Measurements from ENCODE around the gene XRRA1.
"Not testable (repeated sequence)": the region's sequence is repeated elsewhere in the genome, so short reads cannot be mapped to it uniquely, and the experiment has no call there.

The XRRA1 gene

GRCh38 chr11:74948898-74949752 is at the start of gene XRRA1, which contains the start of gene SPCS2:
XRRA1 (minus strand) TSS chr11:74949091; CDS start chr11:74940878, 8,213 bp downstream.
SPCS2 (plus strand) TSS chr11:74949266; CDS start chr11:74949286, 20 bp downstream.
- peak; percentile 99 to 100 (median 99) for DNase-seq
- intact Hi-C loops (cut with DNase I), result no loop called here

- DNase-seq, result peak in 1 of 10 donors; percentile 26
- intact Hi-C loops (cut with DNase I), result no loop called here
Measured at GRCh38 chr11:74992852-74993251, 44.0 kb upstream of the XRRA1 start.

GRCh38 chr11:74990941-74991340 is 42.0 kb upstream of the XRRA1 start:
- no peak for DNase-seq
- intact Hi-C loops (cut with DNase I), result no loop called here

DNA sequence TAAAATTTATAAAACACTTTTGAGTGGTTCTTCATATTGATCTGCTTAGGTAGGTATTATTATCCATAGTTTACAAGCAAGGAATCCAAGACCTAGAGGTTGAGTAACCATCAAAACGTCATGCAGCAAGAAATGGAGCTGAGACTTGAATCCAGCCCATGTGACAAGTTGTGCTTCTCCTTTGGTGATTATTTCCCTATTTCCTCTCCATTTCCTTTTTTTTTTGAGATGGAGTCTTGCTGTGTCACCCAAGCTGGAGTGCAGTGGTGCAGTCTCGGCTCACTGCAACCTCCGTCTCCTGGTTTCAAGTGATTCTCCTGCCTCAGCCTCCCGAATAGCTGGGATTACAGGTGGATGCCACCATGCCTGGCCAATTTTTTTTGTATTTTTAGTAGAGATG is 41.3 kb upstream of the XRRA1 start:
- intact Hi-C loops (cut with DNase I); DNase-seq: not testable (repeated sequence)

GRCh38 chr11:74989260-74989638 is 40.4 kb upstream of the XRRA1 start:
- peak in 1 of 10 donors; percentile 55 for DNase-seq
- intact Hi-C loops (cut with DNase I), result no loop called here

- intact Hi-C loops (cut with DNase I), result no loop called here
- peak; percentile 58 to 95 (median 68) for DNase-seq
Measured at GRCh38 chr11:74988541-74989259, 39.8 kb upstream of the XRRA1 start, which contains the start of gene NEU3. NEU3 (plus strand) TSS chr11:74988933; CDS start chr11:74989061, 128 bp downstream.

DNA sequence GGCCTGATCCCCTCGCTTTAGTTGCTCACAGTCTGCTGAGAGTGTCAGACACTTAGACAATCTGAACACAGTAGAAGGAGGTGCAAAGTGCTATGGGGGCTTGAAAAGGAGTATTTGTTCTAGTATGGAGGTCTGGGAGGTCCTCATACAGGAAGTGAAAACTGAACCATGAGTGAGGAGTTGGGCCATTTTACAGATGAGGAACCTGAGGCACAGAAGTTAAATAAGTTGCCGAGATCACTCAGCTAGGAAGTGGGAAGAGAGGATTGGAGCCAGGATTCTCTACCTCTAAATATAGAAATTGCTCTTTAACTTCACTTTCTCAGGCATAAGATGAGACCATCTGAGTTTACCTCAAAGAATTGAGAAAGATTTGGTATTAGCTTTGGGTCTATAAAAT is 35.8 kb upstream of the XRRA1 start:
- no peak for DNase-seq
- intact Hi-C loops (cut with DNase I), result no loop called here

DNA sequence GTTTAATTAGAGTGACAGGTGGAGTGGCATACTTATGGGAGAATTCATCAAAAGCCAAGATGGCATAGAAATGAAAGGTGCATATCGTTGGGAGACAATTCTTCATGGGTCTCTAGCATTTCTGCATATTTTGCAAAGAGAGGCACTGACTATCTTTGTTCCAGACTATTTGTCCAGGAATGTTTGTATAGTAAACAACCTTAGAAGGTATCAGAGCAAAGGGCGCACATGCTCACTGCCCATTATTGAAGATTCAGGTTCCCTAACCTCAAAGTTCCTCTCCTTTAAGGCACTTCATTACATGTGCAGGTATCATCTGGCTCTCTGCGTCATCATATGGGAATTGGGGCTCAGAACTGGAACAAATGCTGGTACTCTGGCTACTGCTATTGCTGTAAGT is 35.2 kb upstream of the XRRA1 start:
- DNase-seq, result no peak
- intact Hi-C loops (cut with DNase I), result no loop called here

DNA sequence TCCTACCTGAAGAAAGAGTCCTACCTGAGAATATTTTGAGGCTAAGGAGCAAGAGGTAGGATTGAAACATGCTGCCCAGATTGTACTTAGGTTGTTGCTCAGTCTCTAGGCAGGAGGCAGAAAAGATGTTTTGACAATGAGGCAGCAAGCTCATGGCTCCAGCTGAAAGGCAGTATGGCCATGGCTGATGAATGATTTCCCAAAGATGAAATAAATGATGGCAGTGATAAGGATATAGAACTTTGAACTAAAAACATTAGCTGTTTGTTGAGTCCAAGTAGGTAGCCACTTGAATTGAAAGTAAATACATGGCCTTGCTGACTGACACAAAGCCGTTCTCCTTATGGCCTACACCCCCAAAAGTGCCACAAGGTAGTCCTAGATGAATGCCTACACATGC is 33.0 kb upstream of the XRRA1 start:
- DNase-seq, result no peak
- intact Hi-C loops (cut with DNase I), result no loop called here

DNA sequence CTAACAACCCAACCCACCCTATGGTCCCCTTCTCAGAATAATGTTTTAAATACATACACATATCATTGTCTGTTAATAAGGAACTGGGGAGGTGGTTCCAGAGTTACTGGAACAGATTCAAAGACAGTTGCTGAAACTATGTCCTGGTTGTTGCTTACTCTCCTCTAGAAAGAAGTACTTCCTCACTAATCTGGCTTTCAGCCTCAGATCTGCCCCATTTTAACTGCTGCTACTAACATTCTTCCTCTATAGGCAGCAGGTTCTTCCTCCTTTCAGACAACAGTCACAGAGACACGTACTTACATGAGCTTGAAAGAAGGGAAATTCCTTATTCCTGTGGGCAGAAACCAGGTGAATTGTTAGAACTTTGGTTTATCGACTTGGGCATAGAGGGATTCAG is 31.7 kb upstream of the XRRA1 start:
- no peak for DNase-seq
- intact Hi-C loops (cut with DNase I), result no loop called here

- intact Hi-C loops (cut with DNase I), result no loop called here
- DNase-seq, result no peak
Measured at GRCh38 chr11:74978041-74978440, 29.1 kb upstream of the XRRA1 start.

DNA sequence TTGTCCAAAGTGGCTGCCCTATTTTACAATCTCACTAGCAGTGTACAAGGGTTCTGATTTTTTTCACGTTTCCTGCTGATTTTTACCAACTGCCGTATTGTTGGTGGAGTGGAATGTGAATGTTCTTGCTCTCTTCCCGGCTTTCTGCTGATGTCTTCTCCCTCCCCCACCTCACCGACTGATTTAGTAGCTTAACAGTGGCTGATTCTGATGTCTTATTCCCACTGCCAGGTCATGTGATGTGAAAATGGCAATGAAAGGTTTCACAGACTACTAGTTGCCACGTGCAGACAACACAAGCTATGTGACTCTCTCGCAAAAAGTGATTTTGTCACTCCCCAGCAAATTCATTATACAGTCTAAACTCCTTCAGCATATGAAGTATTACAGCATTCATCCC is 22.5 kb upstream of the XRRA1 start:
- no peak for DNase-seq
- intact Hi-C loops (cut with DNase I), result no loop called here

GRCh38 chr11:74970852-74971395 is 22.0 kb upstream of the XRRA1 start:
- no peak for DNase-seq
- intact Hi-C loops (cut with DNase I), result no loop called here

DNA sequence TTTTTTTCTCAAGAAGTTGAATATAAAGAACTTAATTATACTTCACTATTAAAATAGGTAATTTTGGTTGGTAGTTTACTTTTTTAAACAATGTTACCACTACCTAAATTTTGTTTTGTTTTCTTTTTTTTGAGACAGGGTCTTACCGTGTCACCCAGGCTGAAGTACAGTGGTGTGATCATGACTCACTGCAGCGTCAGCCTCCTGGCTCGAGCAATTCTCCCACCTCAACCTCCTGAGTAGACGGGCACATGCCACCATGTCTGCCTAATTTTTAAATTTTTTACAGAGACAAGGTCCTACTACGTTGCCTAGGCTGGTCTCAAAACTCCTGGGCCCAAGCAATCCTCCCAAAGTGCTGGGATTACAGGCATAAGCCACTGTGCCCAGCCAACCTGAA is 17.8 kb upstream of the XRRA1 start:
- no peak for DNase-seq
- intact Hi-C loops (cut with DNase I), result no loop called here

GRCh38 chr11:74960128-74960527 is 11.2 kb upstream of the XRRA1 start:
- intact Hi-C loops (cut with DNase I); DNase-seq: not testable (repeated sequence)

DNA sequence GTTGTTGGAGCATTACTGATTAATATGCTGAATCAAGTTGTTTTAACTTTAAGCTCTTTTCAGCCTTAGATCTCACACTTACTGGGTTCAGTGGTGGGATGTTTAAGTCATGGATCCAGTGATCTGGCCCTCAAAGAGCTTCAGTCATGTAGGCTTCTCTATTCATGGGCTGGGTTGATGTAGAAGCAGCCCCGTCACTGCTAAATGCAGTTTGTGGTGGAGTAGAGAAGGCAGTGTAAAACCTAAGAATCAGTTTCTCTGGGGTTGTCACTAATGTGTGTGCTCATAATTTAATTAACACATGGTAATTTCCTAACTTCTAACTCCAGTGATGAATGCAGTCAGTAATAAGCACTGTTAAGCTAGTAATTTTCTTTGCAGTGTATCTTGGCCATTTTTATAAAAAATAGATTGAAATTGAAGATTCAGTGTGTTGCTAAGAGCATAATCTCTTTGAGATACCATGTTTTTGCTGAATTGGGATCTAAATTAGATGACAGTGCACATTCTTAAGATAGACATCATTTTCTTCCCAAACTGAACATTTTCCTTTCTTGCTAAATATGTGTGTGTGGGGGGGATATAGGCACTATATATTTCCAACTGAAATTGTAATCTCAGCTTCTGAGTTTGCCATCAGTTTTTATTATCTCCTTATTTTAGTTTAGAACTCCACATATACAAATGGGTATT is 9.2 kb upstream of the XRRA1 start:
- DNase-seq, result no peak

GRCh38 chr11:74956397-74957015 is 7.6 kb upstream of the XRRA1 start:
- intact Hi-C loops (cut with DNase I), result no loop called here

More for the DNA sequence above, 9.2 kb upstream of the XRRA1 start:
- intact Hi-C loops (cut with DNase I), result no loop called here

DNA sequence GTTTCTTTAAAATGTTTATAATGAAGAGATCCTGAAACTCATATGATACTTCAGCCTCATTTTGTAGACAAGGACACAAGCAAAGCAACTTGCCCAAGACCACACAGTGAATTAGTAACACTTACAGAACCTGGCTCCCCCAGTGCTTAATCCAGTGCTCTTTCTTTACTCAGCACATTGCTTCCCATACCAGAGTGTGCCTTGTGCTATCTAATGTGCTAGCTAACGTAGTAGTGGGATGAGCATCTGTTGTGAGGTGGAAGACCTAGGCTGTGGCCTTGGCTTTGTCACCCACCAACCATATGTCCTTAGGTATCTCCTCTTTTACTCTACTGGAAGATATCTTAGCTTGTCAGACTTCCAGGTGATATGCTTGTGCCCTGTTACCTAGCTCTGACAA is 5.3 kb upstream of the XRRA1 start:
- intact Hi-C loops (cut with DNase I), result no loop called here
- DNase-seq, result no peak

More at GRCh38 chr11:74956397-74957015, 7.6 kb upstream of the XRRA1 start:
- no peak for DNase-seq

DNA sequence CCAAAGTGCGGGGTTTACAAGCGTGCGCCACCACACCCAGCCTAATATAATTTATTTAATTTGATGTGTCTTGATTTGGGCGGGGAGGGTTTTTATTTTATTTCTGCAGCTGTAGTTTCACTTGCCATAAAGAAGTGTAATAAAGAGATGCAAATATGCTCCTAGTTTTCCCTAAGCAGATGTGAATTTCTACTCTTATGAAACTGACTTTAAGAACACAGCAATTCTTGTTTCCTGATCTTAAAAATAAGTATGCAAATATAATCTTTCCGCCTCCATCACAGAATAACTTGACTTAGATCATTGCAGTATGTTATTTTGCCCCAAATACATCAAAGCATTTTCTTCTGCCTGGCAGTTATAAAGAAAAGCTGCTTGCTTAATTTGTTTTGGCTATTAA is 4.6 kb upstream of the XRRA1 start:
- no peak for DNase-seq
- intact Hi-C loops (cut with DNase I), result no loop called here

GRCh38 chr11:74952752-74953151 is 3.9 kb upstream of the XRRA1 start:
- no peak for DNase-seq
- intact Hi-C loops (cut with DNase I), result no loop called here

All from posterior cingulate gyrus (tissue), 11 donors.